A673 (cell line): Measurements from ENCODE around the gene KCNIP3. TPM values are rescaled to one million over a fixed set of nuclear protein-coding genes. Genes with fewer than 3 reads are reported as not detected.

Experiments
- BruUV-seq: library from RNA; stranded (reverse); fragments of 400-500 nt; replicated peaks from 2 replicates; lab custom pipeline; 2021; lab: Mats Ljungman, UMichigan
- CTCF ChIA-PET: fragments of 300-600 bp; sonication (Branson Sonifier 250); formaldehyde crosslinking; loops from one replicate; lab custom pipeline; 2022; ENCODE audit warnings: antibody characterized with exemption; lab: Charles Lee
- POLR2A ChIA-PET: fragments of 300-600 bp; sonication (Branson Sonifier 250); formaldehyde crosslinking; loops from one replicate; lab custom pipeline; 2022; ENCODE audit warnings: antibody characterized with exemption; ENCODE audit not compliant: low non-redundant PET; lab: Charles Lee
- DNase-seq: peaks from one replicate; pipeline ENCODE4 v3.0.0-alpha.2; 2015; ENCODE audit warnings: low spot score
- H3K27ac ChIP-seq: fragments of 200-600 bp; sonication (generic); 2 replicates; pipeline ENCODE4 v1.5.1; 2016; ENCODE audit warnings: mixed run types, low read depth, mild to moderate bottlenecking, mixed read lengths, antibody characterized with exemption, low read length; ENCODE audit not compliant: poor library complexity, severe bottlenecking
- H3K27me3 ChIP-seq: fragments of 200-600 bp; sonication (generic); replicated peaks from 2 replicates; pipeline ENCODE4 v1.6.1; 2017; ENCODE audit warnings: mixed run types, low read depth, mild to moderate bottlenecking, mixed read lengths, antibody characterized with exemption, low read length; ENCODE audit not compliant: insufficient read depth, poor library complexity
- H3K36me3 ChIP-seq: fragments of 200-600 bp; sonication (generic); 2 replicates; pipeline ENCODE4 v1.6.1; 2016; ENCODE audit warnings: mixed run types, mild to moderate bottlenecking, mixed read lengths, antibody characterized with exemption, low read length; ENCODE audit not compliant: insufficient read depth, poor library complexity, severe bottlenecking
- H3K4me1 ChIP-seq: fragments of 200-600 bp; sonication (generic); 2 replicates; pipeline ENCODE4 v1.6.1; 2017; ENCODE audit warnings: mixed run types, mild to moderate bottlenecking, mixed read lengths, antibody characterized with exemption, low read length; ENCODE audit not compliant: insufficient read depth, poor library complexity, severe bottlenecking
- H3K4me3 ChIP-seq: fragments of 200-600 bp; sonication (generic); 2 replicates; pipeline ENCODE4 v1.5.1; 2016; ENCODE audit warnings: low read depth, mixed run types, mild to moderate bottlenecking, mixed read lengths, low read length; ENCODE audit not compliant: poor library complexity, severe bottlenecking
- H3K9me3 ChIP-seq: fragments of 200-600 bp; sonication (generic); 2 replicates; pipeline ENCODE4 v1.6.1; 2016; ENCODE audit warnings: mixed run types, low read depth, mild to moderate bottlenecking, mixed read lengths, antibody characterized with exemption, low read length; ENCODE audit not compliant: poor library complexity, severe bottlenecking
- EZH2 ChIP-seq: fragments of 200-600 bp; sonication (generic); IDR thresholded peaks from 2 replicates; pipeline ENCODE4 v1.6.1; 2017; ENCODE audit warnings: borderline replicate concordance, low read depth, mild to moderate bottlenecking, mixed read lengths, antibody characterized with exemption, low read length; ENCODE audit not compliant: poor library complexity, severe bottlenecking
- intact Hi-C: fragments of 100-400 bp; cut with micrococcal nuclease; formaldehyde crosslinking; loops from one replicate; pipeline ENCODE4 v1.10.0; 2022; ENCODE audit not compliant: unreplicated experiment
- total RNA-seq: library from RNA; stranded (reverse); gene quantifications from 2 replicates; pipeline ENCODE4 v1.2.3, GENCODE V29; 2021
- TF ChIP-seq, protein P1 (sequence below): fragments of 300-800, 200-600 bp; sonication (generic); conservative IDR thresholded peaks from 2 replicates; pipeline ENCODE4 v1.5.1; 2017; ENCODE audit warnings: low read depth, mild to moderate bottlenecking, antibody characterized with exemption, low read length, moderate library complexity, mixed read lengths

KCNIP3 gene
- total RNA-seq, 1 experiment from 2014 or later, result 0.45 TPM

DNA sequence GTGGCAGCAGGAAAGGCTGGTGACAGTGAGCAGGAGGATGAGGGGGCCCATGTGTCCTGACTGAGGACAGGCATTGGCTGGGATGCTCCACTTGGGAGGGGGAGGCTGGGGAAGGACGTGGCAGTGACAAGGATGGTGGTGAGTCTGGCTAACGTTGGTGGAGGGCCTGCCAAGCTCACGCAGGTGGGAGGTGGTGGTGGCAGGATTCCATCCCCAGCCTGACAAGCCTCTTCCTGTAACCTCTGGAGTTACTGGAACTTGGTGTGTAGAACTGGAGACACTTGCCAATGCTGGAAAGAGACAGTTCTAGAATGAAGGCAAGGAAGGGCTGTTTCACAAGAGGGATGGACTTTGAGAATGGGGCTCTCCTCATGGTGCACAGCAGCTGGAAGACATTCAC is 14.7 kb upstream of the KCNIP3 start:
- ChIA-PET POLR2A (no interaction called here), CTCF (no interaction called here)
- Histone ChIP-seq H3K36me3 (no peaks in the 10 kb centered on the region), H3K27ac (no peak overlapping the region), H3K4me1 (no peaks in the 10 kb centered on the region), H3K4me3 (no peak overlapping the region), H3K27me3 (no peaks in the 10 kb centered on the region), H3K9me3 (no peaks in the 10 kb centered on the region)
- TF ChIP-seq, protein P1, sequence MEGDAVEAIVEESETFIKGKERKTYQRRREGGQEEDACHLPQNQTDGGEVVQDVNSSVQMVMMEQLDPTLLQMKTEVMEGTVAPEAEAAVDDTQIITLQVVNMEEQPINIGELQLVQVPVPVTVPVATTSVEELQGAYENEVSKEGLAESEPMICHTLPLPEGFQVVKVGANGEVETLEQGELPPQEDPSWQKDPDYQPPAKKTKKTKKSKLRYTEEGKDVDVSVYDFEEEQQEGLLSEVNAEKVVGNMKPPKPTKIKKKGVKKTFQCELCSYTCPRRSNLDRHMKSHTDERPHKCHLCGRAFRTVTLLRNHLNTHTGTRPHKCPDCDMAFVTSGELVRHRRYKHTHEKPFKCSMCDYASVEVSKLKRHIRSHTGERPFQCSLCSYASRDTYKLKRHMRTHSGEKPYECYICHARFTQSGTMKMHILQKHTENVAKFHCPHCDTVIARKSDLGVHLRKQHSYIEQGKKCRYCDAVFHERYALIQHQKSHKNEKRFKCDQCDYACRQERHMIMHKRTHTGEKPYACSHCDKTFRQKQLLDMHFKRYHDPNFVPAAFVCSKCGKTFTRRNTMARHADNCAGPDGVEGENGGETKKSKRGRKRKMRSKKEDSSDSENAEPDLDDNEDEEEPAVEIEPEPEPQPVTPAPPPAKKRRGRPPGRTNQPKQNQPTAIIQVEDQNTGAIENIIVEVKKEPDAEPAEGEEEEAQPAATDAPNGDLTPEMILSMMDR, result no peak
- TF ChIP-seq EZH2, result no peak
- BruUV-seq, result no TSS peak
- DNase-seq, result no peak
- intact Hi-C loops, result no loop called here

DNA sequence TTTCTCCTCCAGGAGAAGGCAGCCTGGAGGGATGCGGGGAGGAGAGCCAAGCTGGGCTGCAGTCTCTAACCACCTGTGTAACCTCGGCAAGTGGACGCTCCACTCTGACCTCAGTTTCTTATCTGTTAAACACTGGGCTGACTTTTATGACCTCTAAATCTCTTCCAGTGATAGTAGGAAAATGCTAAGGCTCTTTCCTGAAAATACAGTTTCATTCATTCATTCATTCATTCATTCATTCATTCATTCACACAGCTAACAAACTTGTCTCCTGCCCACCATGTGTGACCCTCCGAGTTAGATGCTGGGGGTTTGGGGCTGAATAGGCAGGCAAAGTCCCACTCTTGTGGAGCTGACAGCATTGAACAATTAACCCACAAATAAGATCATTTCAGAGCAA is 13.6 kb upstream of the KCNIP3 start:
- H3K9me3 ChIP-seq, result no peaks in the 10 kb centered on the region
- no peaks in the 10 kb centered on the region for H3K4me1 ChIP-seq
- POLR2A ChIA-PET, result no interaction called here
- no peaks in the 10 kb centered on the region for H3K36me3 ChIP-seq
- BruUV-seq, result no TSS peak
- CTCF ChIA-PET, result no interaction called here
- no peak for DNase-seq
- H3K27me3 ChIP-seq, result no peaks in the 10 kb centered on the region
- TF ChIP-seq, protein P1, result no peak
- TF ChIP-seq EZH2, result no peak
- H3K27ac ChIP-seq, result no peak overlapping the region
- intact Hi-C loops, result no loop called here
- no peak overlapping the region for H3K4me3 ChIP-seq

DNA sequence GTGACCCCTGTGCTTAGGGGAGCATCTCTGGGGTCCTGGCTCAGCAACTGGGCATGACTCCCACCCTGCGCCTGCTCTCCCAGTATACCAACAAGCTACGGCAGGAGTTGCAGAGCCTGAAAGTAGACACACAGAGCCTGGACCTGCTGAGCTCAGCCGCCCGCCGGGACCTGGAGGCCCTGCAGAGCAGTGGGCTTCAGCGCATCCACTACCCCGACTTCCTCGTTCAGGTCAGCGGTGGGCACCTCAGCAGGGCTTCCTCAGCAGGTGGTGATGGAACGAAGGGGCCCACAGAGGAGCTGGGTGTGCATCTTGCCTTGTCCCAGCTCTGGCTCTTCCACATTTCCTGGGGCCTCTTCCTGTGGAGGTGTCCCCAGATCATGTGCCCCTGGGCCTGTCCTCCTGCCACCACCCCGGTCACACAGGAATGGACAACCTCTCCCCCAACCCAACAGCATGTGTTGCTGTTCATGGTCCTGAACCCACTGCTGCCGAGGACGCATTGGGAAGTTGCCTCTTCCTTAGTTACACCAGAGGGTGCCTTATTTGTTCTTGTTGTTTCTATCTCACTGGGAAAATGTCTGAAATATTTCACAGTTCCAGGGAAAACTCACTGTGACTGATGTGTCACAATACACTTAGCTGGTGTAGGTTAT is 12.1 kb upstream of the KCNIP3 start:
- no TSS peak for BruUV-seq
- H3K27me3 ChIP-seq, result no peaks in the 10 kb centered on the region
- no peak overlapping the region for H3K27ac ChIP-seq
- POLR2A ChIA-PET, result no interaction called here
- no peak overlapping the region for H3K4me3 ChIP-seq
- CTCF ChIA-PET, result no interaction called here
- no peaks in the 10 kb centered on the region for H3K36me3 ChIP-seq
- intact Hi-C loops, result no loop called here
- no peaks in the 10 kb centered on the region for H3K9me3 ChIP-seq
- no peaks in the 10 kb centered on the region for H3K4me1 ChIP-seq
- no peak for DNase-seq
- no peak for TF ChIP-seq EZH2
- TF ChIP-seq, protein P1, result no peak
